Measurements from ENCODE around the gene REXO1.

GRCh38 chr19:1866693-1867348, 18.5 kb upstream of the REXO1 start:
- TF ChIP-seq EZH2 (IDR thresholded peaks at IDR 0.05) (no peak), POLR2A (IDR thresholded peaks at IDR 0.05; ENCODE audit: borderline replicate concordance, extremely low read depth, insufficient read depth, insufficient read length) (no peak), CTCF (IDR thresholded peaks at IDR 0.05 in 2 of 3, conservative IDR thresholded peaks at IDR 0.05 in 1 of 3; ENCODE audit: borderline replicate concordance in 1 of 3, insufficient read depth in 1 of 3, low read depth in 2 of 3, low read length in 2 of 3) (no peak), SRF (IDR thresholded peaks at IDR 0.05; ENCODE audit: low read depth) (no peak), ATF3 (IDR thresholded peaks at IDR 0.05) (no peak), POLR2AphosphoS5 (IDR thresholded peaks at IDR 0.05; ENCODE audit: low read depth, low read length) (no peak), ZFX (IDR thresholded peaks at IDR 0.05) (no peak), EZH2phosphoT487 (IDR thresholded peaks at IDR 0.05; ENCODE audit: borderline replicate concordance) (no peak), FOSL1 (IDR thresholded peaks at IDR 0.05; ENCODE audit: low read depth) (no peak), ZBTB33 (IDR thresholded peaks at IDR 0.05; ENCODE audit: extremely low read depth, insufficient replicate concordance, low read length) (no peak)
